DOHH2 (cell line): ENCODE measurements around the gene HADHA.

Source experiments
- H3F3A ChIP-seq: fragments of 200-600 bp; sonication (generic), shearing (Covaris generic); 2 replicates; pipeline ENCODE4 v1.6.0; 2016; ENCODE audit warnings: antibody characterized with exemption, mild to moderate bottlenecking; ENCODE audit not compliant: control insufficient read depth, insufficient read depth
- H3K27ac ChIP-seq: fragments of 200-600 bp; sonication (generic); 2 replicates; pipeline ENCODE4 v1.5.1; 2014; ENCODE audit warnings: low read depth, mild to moderate bottlenecking, low read length, moderate library complexity
- H3K27me3 ChIP-seq: fragments of 200-600 bp; sonication (generic); 2 replicates; pipeline ENCODE4 v1.6.1; 2014; ENCODE audit warnings: mild to moderate bottlenecking, low read length, mixed read lengths; ENCODE audit not compliant: control insufficient read depth
- H3K36me3 ChIP-seq: fragments of 200-600 bp; sonication (generic); 2 replicates; pipeline ENCODE4 v1.6.1; 2014; ENCODE audit warnings: mild to moderate bottlenecking, low read length, moderate library complexity, mixed read lengths; ENCODE audit not compliant: control insufficient read depth
- H3K4me1 ChIP-seq: fragments of 200-600 bp; sonication (generic); 2 replicates; pipeline ENCODE4 v1.6.1; 2014; ENCODE audit warnings: mild to moderate bottlenecking, low read length, mixed read lengths; ENCODE audit not compliant: control insufficient read depth
- H3K4me2 ChIP-seq: fragments of 200-600 bp; sonication (generic); 2 replicates; pipeline ENCODE4 v1.6.0; 2014; ENCODE audit warnings: mild to moderate bottlenecking, low read length, moderate library complexity
- H3K4me3 ChIP-seq: fragments of 200-600 bp; sonication (generic); 2 replicates; pipeline ENCODE4 v1.5.1; 2014; ENCODE audit warnings: mild to moderate bottlenecking, low read length, mixed read lengths
- H3K79me2 ChIP-seq: fragments of 200-600 bp; sonication (generic); 2 replicates; pipeline ENCODE4 v1.6.1; 2014; ENCODE audit warnings: mild to moderate bottlenecking, low read length, mixed read lengths; ENCODE audit not compliant: control insufficient read depth
- H3K9me2 ChIP-seq: fragments of 200-600 bp; sonication (generic); replicated peaks from 2 replicates; pipeline ENCODE4 v1.6.1; 2014; ENCODE audit warnings: mild to moderate bottlenecking, low read length, mixed read lengths; ENCODE audit not compliant: control insufficient read depth
- H3K9me3 ChIP-seq: fragments of 200-600 bp; sonication (generic); 2 replicates; pipeline ENCODE4 v1.6.1; 2014; ENCODE audit warnings: antibody characterized with exemption, low read length, mixed read lengths; ENCODE audit not compliant: control insufficient read depth, insufficient read depth
- H4K20me1 ChIP-seq: fragments of 200-600 bp; sonication (generic); 2 replicates; pipeline ENCODE4 v1.6.0; 2014; ENCODE audit warnings: low read depth, mild to moderate bottlenecking, antibody characterized with exemption, low read length, moderate library complexity; ENCODE audit not compliant: control insufficient read depth, insufficient read depth
- CTCF ChIP-seq: fragments of 200-600 bp; sonication (generic); IDR thresholded peaks from one replicate; pipeline ENCODE4 v1.5.1; 2014; ENCODE audit warnings: antibody characterized with exemption, mild to moderate bottlenecking, low read depth, low read length; ENCODE audit not compliant: poor library complexity, severe bottlenecking
- EZH2phosphoT487 ChIP-seq: fragments of 200-600 bp; sonication (generic); IDR thresholded peaks from 2 replicates; pipeline ENCODE4 v1.6.1; 2017; ENCODE audit warnings: borderline replicate concordance, mild to moderate bottlenecking, antibody characterized with exemption, low read length, moderate library complexity, mixed read lengths

The HADHA gene

GRCh38 chr2:26230806-26231205, 13.6 kb downstream of the HADHA start:
- no peaks in the 10 kb centered on the region for H3K79me2 ChIP-seq
- H4K20me1 ChIP-seq, result no peaks in the 10 kb centered on the region

GRCh38 chr2:26229595-26229994, 14.8 kb downstream of the HADHA start:
- no peaks in the 10 kb centered on the region for H3K27me3 ChIP-seq
- TF ChIP-seq CTCF (no peak), EZH2phosphoT487 (no peak)
- H3K9me3 ChIP-seq, result no peaks in the 10 kb centered on the region
- no peak overlapping the region for H3K4me3 ChIP-seq
- no peak overlapping the region for H3K27ac ChIP-seq
- no peaks in the 10 kb centered on the region for H3K9me2 ChIP-seq
- H3K79me2 ChIP-seq, result no peaks in the 10 kb centered on the region
- H4K20me1 ChIP-seq, result no peaks in the 10 kb centered on the region
- no peaks in the 10 kb centered on the region for H3F3A ChIP-seq
- H3K36me3 ChIP-seq, result peaks cover 79% of the 10 kb centered on the region
- no peak overlapping the region for H3K4me2 ChIP-seq
- H3K4me1 ChIP-seq, result no peaks in the 10 kb centered on the region

More at GRCh38 chr2:26230806-26231205, 13.6 kb downstream of the HADHA start:
- H3K9me2 ChIP-seq, result no peaks in the 10 kb centered on the region
- no peaks in the 10 kb centered on the region for H3K4me1 ChIP-seq
- no peak overlapping the region for H3K27ac ChIP-seq
- H3K27me3 ChIP-seq, result no peaks in the 10 kb centered on the region
- H3K4me2 ChIP-seq, result no peak overlapping the region
- H3K9me3 ChIP-seq, result no peaks in the 10 kb centered on the region
- no peaks in the 10 kb centered on the region for H3F3A ChIP-seq
- H3K36me3 ChIP-seq, result peaks cover 90% of the 10 kb centered on the region
- no peak overlapping the region for H3K4me3 ChIP-seq
- no peak for TF ChIP-seq CTCF
- TF ChIP-seq EZH2phosphoT487, result no peak

GRCh38 chr2:26224095-26224494, 20.3 kb downstream of the HADHA start:
- Histone ChIP-seq H4K20me1 (no peaks in the 10 kb centered on the region), H3K79me2 (no peaks in the 10 kb centered on the region), H3K9me2 (no peaks in the 10 kb centered on the region), H3K4me2 (no peak overlapping the region), H3K27ac (no peak overlapping the region), H3K4me1 (no peaks in the 10 kb centered on the region), H3K27me3 (no peaks in the 10 kb centered on the region), H3K36me3 (peaks cover 44% of the 10 kb centered on the region), H3K4me3 (no peak overlapping the region), H3K9me3 (no peaks in the 10 kb centered on the region), H3F3A (no peaks in the 10 kb centered on the region)
- TF ChIP-seq EZH2phosphoT487, result no peak
- TF ChIP-seq CTCF, result no peak

GRCh38 chr2:26223018-26223417, 21.4 kb downstream of the HADHA start:
- H3F3A ChIP-seq, result no peaks in the 10 kb centered on the region
- H3K79me2 ChIP-seq, result no peaks in the 10 kb centered on the region
- peaks cover 35% of the 10 kb centered on the region for H3K36me3 ChIP-seq
- no peaks in the 10 kb centered on the region for H3K9me3 ChIP-seq
- H3K4me2 ChIP-seq, result no peak overlapping the region
- TF ChIP-seq EZH2phosphoT487 (no peak), CTCF (no peak)
- H3K9me2 ChIP-seq, result no peaks in the 10 kb centered on the region
- H3K27ac ChIP-seq, result no peak overlapping the region
- H3K4me3 ChIP-seq, result no peak overlapping the region
- H4K20me1 ChIP-seq, result no peaks in the 10 kb centered on the region
- H3K27me3 ChIP-seq, result no peaks in the 10 kb centered on the region
- H3K4me1 ChIP-seq, result no peaks in the 10 kb centered on the region
